Measurements from ENCODE around the gene PKMYT1. TPM values are rescaled to one million over a fixed set of nuclear protein-coding genes. Genes with fewer than 3 reads are reported as not detected.

The PKMYT1 gene
- total and polyA plus RNA-seq, 2 of the 4 experiments (the other 2 are of a cell fraction), result 1.8 to 14.9 TPM

GRCh38 chr16:3000540-3000939, 20.3 kb upstream of the PKMYT1 start:
- Histone ChIP-seq H2BK5ac (ENCODE audit: low read depth, low read length, poor library complexity, severe bottlenecking) (no peak overlapping the region), H3K27me3 (ENCODE audit: control insufficient read depth, insufficient read depth, low read length) (peaks cover 53% of the 10 kb centered on the region), H2AFZ (replicated peaks; ENCODE audit: low read length, poor library complexity) (no peak overlapping the region), H4K91ac (ENCODE audit: insufficient read depth, low read depth, low read length) (no peak overlapping the region), H3K9ac (ENCODE audit: low read depth, low read length) (no peak overlapping the region), H3K23ac (ENCODE audit: low read depth, low read length) (no peak overlapping the region), H2AK5ac (ENCODE audit: low read depth, low read length) (no peak overlapping the region), H3K79me1 (ENCODE audit: low read depth in 1 of 2, low read length in 2 of 2) (no peaks in the 10 kb centered on the region), H3K18ac (ENCODE audit: low read depth, low read length) (no peak overlapping the region), H4K5ac (ENCODE audit: low read depth, low read length) (no peak overlapping the region), H3K14ac (replicated peaks; ENCODE audit: low read depth, low read length) (no peak overlapping the region), H3K36me3 (ENCODE audit: control insufficient read depth, insufficient read depth, low read length) (no peaks in the 10 kb centered on the region), H4K20me1 (ENCODE audit: insufficient read depth, low read length) (no peaks in the 10 kb centered on the region), H3K56ac (ENCODE audit: extremely low read depth, insufficient read depth, low read length) (no peak overlapping the region), H3K4me2 (ENCODE audit: low read depth, low read length) (no peak overlapping the region), H3K4ac (ENCODE audit: low read depth, low read length) (no peak overlapping the region), H2AK9ac (replicated peaks; ENCODE audit: low read depth, low read length, poor library complexity) (no peak overlapping the region), H2BK120ac (ENCODE audit: low read depth, low read length) (no peak overlapping the region), H3K9me1 (ENCODE audit: insufficient read depth, low read length) (no peaks in the 10 kb centered on the region), H3K4me3 (ENCODE audit: insufficient read depth, low read depth, low read length) (no peak overlapping the region), H2BK15ac (ENCODE audit: low read depth, low read length) (no peak overlapping the region), H2BK20ac (ENCODE audit: low read depth, low read length) (no peak overlapping the region), H3K9me3 (ENCODE audit: control insufficient read depth, insufficient read depth, low read length) (no peaks in the 10 kb centered on the region), H3K27ac (ENCODE audit: insufficient read depth, low read length) (no peak overlapping the region), H4K8ac (ENCODE audit: low read depth in 2 of 2, low read length in 2 of 2) (no peak overlapping the region), H3K4me1 (ENCODE audit: control insufficient read depth, insufficient read depth, low read length) (no peaks in the 10 kb centered on the region)
- no TSS peak for BruUV-seq (replicated peaks)
- TF ChIP-seq MAFK (IDR thresholded peaks at IDR 0.05; ENCODE audit: low read depth, low read length) (no peak), RAD21 (IDR thresholded peaks at IDR 0.05; ENCODE audit: low read length) (no peak), CTCF (conservative IDR thresholded peaks at IDR 0.05; ENCODE audit: low read depth, low read length) (no peak), CEBPB (IDR thresholded peaks at IDR 0.05; ENCODE audit: low read depth, low read length) (no peak), RCOR1 (IDR thresholded peaks at IDR 0.05; ENCODE audit: insufficient replicate concordance, low read length) (no peak), NFE2L2 (IDR thresholded peaks at IDR 0.05; ENCODE audit: low read depth, low read length) (no peak), BHLHE40 (IDR thresholded peaks at IDR 0.05; ENCODE audit: low read depth, low read length) (no peak), USF2 (IDR thresholded peaks at IDR 0.05; ENCODE audit: low read depth, low read length) (no peak), RFX5 (IDR thresholded peaks at IDR 0.05; ENCODE audit: low read depth, low read length) (no peak), MAZ (IDR thresholded peaks at IDR 0.05; ENCODE audit: borderline replicate concordance, low read depth, low read length) (no peak), MXI1 (IDR thresholded peaks at IDR 0.05; ENCODE audit: borderline replicate concordance, low read depth, low read length) (no peak), POLR2A (IDR thresholded peaks at IDR 0.05; ENCODE audit: low read depth, low read length) (no peak), ELK1 (IDR thresholded peaks at IDR 0.05; ENCODE audit: borderline replicate concordance, low read depth, low read length) (no peak), SMC3 (IDR thresholded peaks at IDR 0.05; ENCODE audit: low read depth, low read length) (no peak), FOS (IDR thresholded peaks at IDR 0.05; ENCODE audit: low read depth, low read length) (no peak), CHD1 (IDR thresholded peaks at IDR 0.05; ENCODE audit: low read depth, low read length) (no peak)
- POLR2A ChIA-PET (ENCODE audit: unreplicated experiment), result no interaction called here
- no peak for DNase-seq
- intact Hi-C loops (cut with micrococcal nuclease) (no loop called here), dilution Hi-C loops (cut with HindIII; ENCODE audit: low sequenced_read_pairs, unreplicated experiment) (no loop called here), in situ Hi-C loops (cut with MboI; ENCODE audit: low sequenced_read_pairs) (no loop called here)
- CTCF ChIA-PET, result interaction anchor here (1.3 kb wide), 1 partner anchor 31 kb away, joined by 6 read pairs; no protein-coding TSS in a partner anchor
- WGBS, 2 experiments (ENCODE audit: extremely low coverage in 2 of 2, insufficient read length in 1 of 2), result 80% methylated on average over 1 of the region's 4 CpGs; no CpG with 5 or more reads in 1 of the 2 experiments
- no peak for ATAC-seq (ENCODE audit: low read depth)
